Calu3 (cell line): Measurements from ENCODE around the gene NR2E3. TPM values are rescaled to one million over a fixed set of nuclear protein-coding genes. Genes with fewer than 3 reads are reported as not detected.
"Not testable (repeated sequence)": the region's sequence is repeated elsewhere in the genome, so short reads cannot be mapped to it uniquely, and the experiment has no call there.

Experiments used
- BruUV-seq: library from RNA; stranded (reverse); fragments of 400-500 nt; replicated peaks from 2 replicates; lab custom pipeline; 2021; lab: Mats Ljungman, UMichigan
- CTCF ChIA-PET: fragments of 300-600 bp; sonication (Branson Sonifier 250); formaldehyde crosslinking; loops from one replicate; lab custom pipeline; 2022; ENCODE audit warnings: antibody characterized with exemption; lab: Charles Lee
- DNase-seq: peaks from one replicate; pipeline ENCODE4 v3.0.0; 2022
- H3K27ac Mint-ChIP-seq: one replicate; pipeline ENCODE4 v1.8.0; 2022; ENCODE audit warnings: mixed read lengths; ENCODE audit not compliant: unreplicated experiment
- H3K27me3 Mint-ChIP-seq: one replicate; pipeline ENCODE4 v1.8.0; 2022; ENCODE audit warnings: mixed read lengths; ENCODE audit not compliant: unreplicated experiment
- H3K36me3 Mint-ChIP-seq: one replicate; pipeline ENCODE4 v1.8.0; 2022; ENCODE audit warnings: mild to moderate bottlenecking, moderate library complexity, mixed read lengths; ENCODE audit not compliant: insufficient read depth, unreplicated experiment
- H3K4me1 Mint-ChIP-seq: one replicate; pipeline ENCODE4 v1.8.0; 2022; ENCODE audit warnings: mild to moderate bottlenecking, low read depth, mixed read lengths; ENCODE audit not compliant: unreplicated experiment
- H3K4me3 Mint-ChIP-seq: one replicate; pipeline ENCODE4 v1.8.0; 2022; ENCODE audit warnings: mild to moderate bottlenecking, low read depth, moderate library complexity, mixed read lengths; ENCODE audit not compliant: unreplicated experiment
- H3K9me3 Mint-ChIP-seq: one replicate; pipeline ENCODE4 v1.8.0; 2022; ENCODE audit warnings: low read depth, mixed read lengths; ENCODE audit not compliant: unreplicated experiment
- CTCF ChIP-seq: fragments of 200-600 bp; IDR thresholded peaks from one replicate; pipeline ENCODE4 v1.8.0; 2022; ENCODE audit warnings: antibody characterized with exemption; ENCODE audit not compliant: unreplicated experiment
- intact Hi-C: fragments of 100-400 bp; cut with micrococcal nuclease; formaldehyde crosslinking; loops from one replicate; pipeline ENCODE4 v1.10.0; 2022; ENCODE audit not compliant: unreplicated experiment
- total RNA-seq: library from RNA; stranded (reverse); gene quantifications from 2 replicates; pipeline ENCODE4 v1.2.3, GENCODE V29; 2022

The NR2E3 gene
- total RNA-seq, 1 experiment from 2014 or later: 0.83 TPM

- BruUV-seq: no TSS peak
- no peak for DNase-seq
- no peaks in the 10 kb centered on the region for H3K27me3 Mint-ChIP-seq
- no peaks in the 10 kb centered on the region for H3K36me3 Mint-ChIP-seq
- intact Hi-C loops: no loop called here
- CTCF ChIA-PET: no interaction called here
- H3K27ac Mint-ChIP-seq: no peak overlapping the region
- no peak for TF ChIP-seq CTCF
- H3K4me3 Mint-ChIP-seq: no peak overlapping the region
- H3K9me3 Mint-ChIP-seq: peaks cover 6% of the 10 kb centered on the region
- no peaks in the 10 kb centered on the region for H3K4me1 Mint-ChIP-seq
These were observed 15.8 kb downstream of the NR2E3 start for GRCh38 chr15:71826196-71826595.

GRCh38 chr15:71830981-71831380 lies 20.6 kb downstream of the NR2E3 start:
- CTCF ChIA-PET: interaction anchor here (0.6 kb wide), 1 partner anchor 325 kb away, joined by 5 read pairs; no protein-coding TSS in a partner anchor
- Mint-ChIP-seq H3K36me3 (no peaks in the 10 kb centered on the region), H3K4me3 (no peak overlapping the region), H3K4me1 (no peaks in the 10 kb centered on the region), H3K27ac (no peak overlapping the region), H3K27me3 (no peaks in the 10 kb centered on the region), H3K9me3 (no peaks in the 10 kb centered on the region)
- intact Hi-C loops: no loop called here
- no peak for TF ChIP-seq CTCF
- no TSS peak for BruUV-seq
- DNase-seq: no peak

- Mint-ChIP-seq H3K4me3 (no peak overlapping the region), H3K36me3 (no peaks in the 10 kb centered on the region), H3K27me3 (no peaks in the 10 kb centered on the region), H3K27ac (no peak overlapping the region), H3K4me1 (no peaks in the 10 kb centered on the region), H3K9me3 (no peaks in the 10 kb centered on the region)
- no peak for TF ChIP-seq CTCF
- CTCF ChIA-PET: no interaction called here
- no peak for DNase-seq
- no TSS peak for BruUV-seq
- intact Hi-C loops: no loop called here
These were observed 31.2 kb downstream of the NR2E3 start for GRCh38 chr15:71841563-71841962.

GRCh38 chr15:71844916-71845315 lies 34.6 kb downstream of the NR2E3 start:
- Mint-ChIP-seq H3K36me3 (no peaks in the 10 kb centered on the region), H3K27me3 (no peaks in the 10 kb centered on the region), H3K27ac (no peak overlapping the region), H3K4me3 (no peak overlapping the region), H3K4me1 (no peaks in the 10 kb centered on the region), H3K9me3 (no peaks in the 10 kb centered on the region)
- intact Hi-C loops: no loop called here
- no TSS peak for BruUV-seq
- DNase-seq: no peak
- no peak for TF ChIP-seq CTCF
- CTCF ChIA-PET: no interaction called here

GRCh38 chr15:71853543-71853942 lies 43.2 kb downstream of the NR2E3 start:
- no peaks in the 10 kb centered on the region for H3K9me3 Mint-ChIP-seq
- intact Hi-C loops: no loop called here
- no TSS peak for BruUV-seq
- H3K27me3 Mint-ChIP-seq: no peaks in the 10 kb centered on the region
- H3K36me3 Mint-ChIP-seq: no peaks in the 10 kb centered on the region
- no peak overlapping the region for H3K27ac Mint-ChIP-seq
- CTCF ChIA-PET: no interaction called here
- no peak overlapping the region for H3K4me3 Mint-ChIP-seq
- H3K4me1 Mint-ChIP-seq: no peaks in the 10 kb centered on the region
- DNase-seq: no peak
- TF ChIP-seq CTCF: no peak

GRCh38 chr15:71858232-71858631 lies 47.9 kb downstream of the NR2E3 start:
- DNase-seq, H3K4me1 Mint-ChIP-seq, H3K27ac Mint-ChIP-seq, CTCF ChIA-PET, H3K27me3 Mint-ChIP-seq, H3K9me3 Mint-ChIP-seq, H3K4me3 Mint-ChIP-seq, intact Hi-C loops, H3K36me3 Mint-ChIP-seq, BruUV-seq: not testable (repeated sequence)
